GM12801 (cell line): ENCODE results near the gene ATRNL1.

Experiments used
- CTCF ChIP-seq: IDR thresholded peaks from one replicate; pipeline ENCODE4 v1.5.1; 2011; ENCODE audit warnings: control low read depth; ENCODE audit not compliant: insufficient read length; ENCODE audit errors: extremely low read depth

Gene ATRNL1

DNA sequence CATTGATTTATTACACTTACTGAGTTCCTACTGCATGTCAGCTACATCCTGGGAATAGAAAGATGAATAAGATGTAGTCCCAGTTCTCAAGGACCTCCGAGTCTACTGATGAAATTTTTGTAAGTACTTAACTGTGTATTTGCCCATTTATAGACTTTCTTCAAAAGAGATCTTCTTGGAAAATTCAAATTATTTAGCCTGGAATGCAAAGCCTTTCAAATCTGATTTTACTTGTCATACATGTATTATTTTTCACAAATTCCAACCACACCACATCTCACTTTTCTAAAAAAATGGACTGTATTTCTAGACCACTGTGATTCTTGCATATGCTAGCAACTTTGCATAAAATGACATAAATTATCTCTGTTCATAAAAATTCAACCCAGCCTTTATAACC lies 581.3 kb downstream of the ATRNL1 start:
- TF ChIP-seq CTCF = no peak

- TF ChIP-seq CTCF = no peak
Measured at GRCh38 chr10:115696747-115697146, 603.6 kb downstream of the ATRNL1 start.

DNA sequence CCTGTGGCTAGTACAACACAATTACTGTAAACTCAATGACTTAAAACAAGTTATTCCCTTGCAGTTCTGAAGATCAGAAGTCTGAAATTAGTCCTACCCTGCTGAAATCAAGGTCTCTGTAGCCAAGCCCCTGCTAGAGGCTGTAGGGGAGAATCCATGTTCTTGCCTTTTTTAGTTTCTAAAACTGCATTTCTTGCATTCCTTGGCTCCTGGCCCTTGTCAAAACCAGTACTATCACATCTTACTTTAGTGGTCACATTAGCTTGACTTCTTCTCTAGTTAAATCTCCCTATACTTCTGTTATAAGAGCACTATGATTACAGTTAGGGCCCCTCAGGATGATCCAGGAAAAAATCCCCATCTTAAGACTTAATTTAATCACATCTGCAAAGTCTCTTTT lies 612.9 kb downstream of the ATRNL1 start:
- no peak for TF ChIP-seq CTCF

- TF ChIP-seq CTCF = no peak
Measured at GRCh38 chr10:115706488-115707076, 613.4 kb downstream of the ATRNL1 start.

DNA sequence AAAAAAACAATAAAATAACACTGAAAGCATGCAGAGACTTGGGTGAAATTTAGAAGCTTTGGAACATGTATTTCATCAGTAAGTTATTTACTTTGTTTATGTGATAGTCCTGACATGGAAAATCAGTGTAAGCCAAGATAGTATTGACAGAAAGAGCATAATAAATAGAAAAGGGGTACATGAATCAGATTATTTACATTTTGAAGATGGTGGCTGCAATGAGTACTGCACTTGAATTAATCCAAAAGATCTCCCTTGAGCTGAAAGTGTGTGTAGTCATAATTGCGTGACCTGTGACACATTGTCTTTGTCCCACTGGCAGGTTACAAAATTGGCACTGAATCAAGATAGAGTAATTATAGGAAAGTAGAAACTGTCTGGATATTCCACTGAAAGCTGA lies 617.0 kb downstream of the ATRNL1 start:
- TF ChIP-seq CTCF = no peak

DNA sequence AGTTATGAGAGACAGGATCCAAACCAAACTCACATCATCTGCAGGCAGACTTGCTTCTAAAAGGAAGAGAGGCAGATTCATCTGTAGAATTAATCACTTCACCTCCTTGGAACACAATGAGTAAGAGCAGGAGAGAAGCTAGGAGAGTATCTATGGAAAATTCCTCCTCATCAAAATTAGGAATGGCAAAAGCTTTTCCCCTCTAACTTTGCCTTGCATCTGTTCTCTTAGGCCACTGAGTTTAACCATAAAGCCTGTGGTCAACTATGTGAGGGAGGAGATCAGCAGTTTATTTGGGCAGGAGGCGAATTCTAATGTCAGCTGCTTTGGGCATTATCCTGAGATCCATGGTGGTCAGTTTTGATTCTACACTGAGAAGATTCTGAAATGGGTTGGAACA lies 618.1 kb downstream of the ATRNL1 start:
- no peak for TF ChIP-seq CTCF

DNA sequence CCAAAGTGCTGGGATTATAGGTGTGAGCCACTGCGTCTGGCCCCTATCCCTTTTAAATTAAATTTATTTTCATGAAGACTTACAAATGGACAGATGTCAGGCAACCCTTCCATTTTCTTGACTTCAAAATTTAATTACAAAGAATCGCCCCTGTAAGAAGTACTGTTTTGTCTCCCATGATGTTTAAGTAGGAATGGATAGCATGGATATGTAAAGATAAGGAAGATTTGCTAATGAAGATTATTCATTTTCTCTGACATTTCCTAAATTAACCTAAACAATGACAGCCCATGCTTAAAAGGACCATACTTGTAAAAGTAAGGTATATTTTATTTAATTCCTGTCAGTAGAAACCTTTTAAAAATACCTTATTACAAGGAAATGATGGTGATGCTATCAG lies 627.0 kb downstream of the ATRNL1 start:
- no peak for TF ChIP-seq CTCF
